Kidney epithelial cell (primary cell): ENCODE data around the gene CHCHD10. TPM values are rescaled to one million over a fixed set of nuclear protein-coding genes. Genes with fewer than 3 reads are reported as not detected.

Source experiments
- DNase-seq: peaks from one replicate; pipeline ENCODE4 v3.0.0-alpha.2; 2010; ENCODE audit warnings: low read depth
- H3K27me3 ChIP-seq: 2 replicates; pipeline ENCODE4 v1.6.0; 2011; ENCODE audit warnings: low read length; ENCODE audit not compliant: control insufficient read depth, insufficient read depth
- H3K36me3 ChIP-seq: 2 replicates; pipeline ENCODE4 v1.5.1; 2011; ENCODE audit warnings: low read length; ENCODE audit not compliant: control insufficient read depth, insufficient read depth
- H3K4me3 ChIP-seq: 2 replicates; pipeline ENCODE4 v1.5.1; 2011; ENCODE audit warnings: low read depth, mild to moderate bottlenecking, control low read depth, low read length
- total RNA-seq: library from RNA; depleted of rRNA; stranded (reverse); fragments of >200 nt; gene quantifications from 2 replicates; pipeline ENCODE4 v1.2.3, GENCODE V29; 2015
- TF ChIP-seq, protein P1 (sequence below): IDR thresholded peaks from 2 replicates; pipeline ENCODE4 v1.5.1; 2011; ENCODE audit warnings: mild to moderate bottlenecking, moderate library complexity, low read length, control low read depth, inconsistent platforms; ENCODE audit not compliant: insufficient read depth, poor library complexity, severe bottlenecking

Gene CHCHD10
- total RNA-seq, 1 donor from 2014 or later: 13.5 TPM

GRCh38 chr22:23800297-23801237 is 32.8 kb upstream of the CHCHD10 start:
- H3K27me3 ChIP-seq: no peaks in the 10 kb centered on the region
- no peak for DNase-seq
- peaks cover 4% of the 10 kb centered on the region for H3K36me3 ChIP-seq
- H3K4me3 ChIP-seq: no peak overlapping the region
- TF ChIP-seq, protein P1, sequence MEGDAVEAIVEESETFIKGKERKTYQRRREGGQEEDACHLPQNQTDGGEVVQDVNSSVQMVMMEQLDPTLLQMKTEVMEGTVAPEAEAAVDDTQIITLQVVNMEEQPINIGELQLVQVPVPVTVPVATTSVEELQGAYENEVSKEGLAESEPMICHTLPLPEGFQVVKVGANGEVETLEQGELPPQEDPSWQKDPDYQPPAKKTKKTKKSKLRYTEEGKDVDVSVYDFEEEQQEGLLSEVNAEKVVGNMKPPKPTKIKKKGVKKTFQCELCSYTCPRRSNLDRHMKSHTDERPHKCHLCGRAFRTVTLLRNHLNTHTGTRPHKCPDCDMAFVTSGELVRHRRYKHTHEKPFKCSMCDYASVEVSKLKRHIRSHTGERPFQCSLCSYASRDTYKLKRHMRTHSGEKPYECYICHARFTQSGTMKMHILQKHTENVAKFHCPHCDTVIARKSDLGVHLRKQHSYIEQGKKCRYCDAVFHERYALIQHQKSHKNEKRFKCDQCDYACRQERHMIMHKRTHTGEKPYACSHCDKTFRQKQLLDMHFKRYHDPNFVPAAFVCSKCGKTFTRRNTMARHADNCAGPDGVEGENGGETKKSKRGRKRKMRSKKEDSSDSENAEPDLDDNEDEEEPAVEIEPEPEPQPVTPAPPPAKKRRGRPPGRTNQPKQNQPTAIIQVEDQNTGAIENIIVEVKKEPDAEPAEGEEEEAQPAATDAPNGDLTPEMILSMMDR: no peak

GRCh38 chr22:23796461-23796860 is 28.7 kb upstream of the CHCHD10 start:
- Histone ChIP-seq H3K36me3 (peaks cover 5% of the 10 kb centered on the region), H3K27me3 (no peaks in the 10 kb centered on the region)
- TF ChIP-seq, protein P1: no peak

DNA sequence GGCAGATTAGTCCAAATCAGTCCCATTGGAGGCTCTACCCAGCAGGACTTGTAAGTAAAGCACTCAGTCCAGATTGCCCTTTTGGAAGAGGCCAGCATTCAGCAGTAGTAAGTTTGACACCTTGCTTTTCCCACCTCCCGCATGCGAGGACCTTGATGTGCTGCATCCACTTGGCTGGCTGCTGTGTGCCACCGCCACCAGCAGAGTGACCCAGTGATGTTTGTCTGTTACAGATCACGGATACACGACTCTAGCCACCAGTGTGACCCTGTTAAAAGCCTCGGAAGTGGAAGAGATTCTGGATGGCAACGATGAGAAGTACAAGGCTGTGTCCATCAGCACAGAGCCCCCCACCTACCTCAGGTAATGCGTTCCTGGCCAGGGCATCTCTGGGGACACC is 25.6 kb upstream of the CHCHD10 start:
- no peak for DNase-seq
- TF ChIP-seq, protein P1: no peak
- H3K36me3 ChIP-seq: peaks cover 5% of the 10 kb centered on the region
- H3K27me3 ChIP-seq: no peaks in the 10 kb centered on the region
- H3K4me3 ChIP-seq: no peak overlapping the region

More at GRCh38 chr22:23796461-23796860, 28.7 kb upstream of the CHCHD10 start:
- H3K4me3 ChIP-seq: no peak overlapping the region
- DNase-seq: no peak

- peaks cover 5% of the 10 kb centered on the region for H3K36me3 ChIP-seq
- TF ChIP-seq, protein P1: no peak
- H3K27me3 ChIP-seq: no peaks in the 10 kb centered on the region
- no peak overlapping the region for H3K4me3 ChIP-seq
- no peak for DNase-seq
Observed at GRCh38 chr22:23791738-23792645, 24.2 kb upstream of the CHCHD10 start.

GRCh38 chr22:23790819-23791737 is 23.3 kb upstream of the CHCHD10 start:
- Histone ChIP-seq H3K4me3 (no peak overlapping the region), H3K36me3 (peaks cover 4% of the 10 kb centered on the region), H3K27me3 (no peaks in the 10 kb centered on the region)
- TF ChIP-seq, protein P1: no peak
- no peak for DNase-seq
